CD4-positive, alpha-beta T cell treated with Interleukin-17A for 1 hour (primary cell): ENCODE data around the gene RBMS2.
A peak's percentile ranks its signal among the peaks of the same experiment; 100 is the strongest.
"Not testable (repeated sequence)": the region's sequence is repeated elsewhere in the genome, so short reads cannot be mapped to it uniquely, and the experiment has no call there.

ENCODE experiments used
- DNase-seq: peaks from one replicate; pipeline ENCODE4 v3.0.0-alpha.2; 2020

The RBMS2 gene, protein sequence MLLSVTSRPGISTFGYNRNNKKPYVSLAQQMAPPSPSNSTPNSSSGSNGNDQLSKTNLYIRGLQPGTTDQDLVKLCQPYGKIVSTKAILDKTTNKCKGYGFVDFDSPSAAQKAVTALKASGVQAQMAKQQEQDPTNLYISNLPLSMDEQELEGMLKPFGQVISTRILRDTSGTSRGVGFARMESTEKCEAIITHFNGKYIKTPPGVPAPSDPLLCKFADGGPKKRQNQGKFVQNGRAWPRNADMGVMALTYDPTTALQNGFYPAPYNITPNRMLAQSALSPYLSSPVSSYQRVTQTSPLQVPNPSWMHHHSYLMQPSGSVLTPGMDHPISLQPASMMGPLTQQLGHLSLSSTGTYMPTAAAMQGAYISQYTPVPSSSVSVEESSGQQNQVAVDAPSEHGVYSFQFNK

GRCh38 chr12:56521590-56522371, at the start of gene RBMS2:
Gene RBMS2 (plus strand): TSS chr12:56521820. CDS start chr12:56522024, 204 bp downstream.
- DNase-seq, result peak; percentile 46

DNA sequence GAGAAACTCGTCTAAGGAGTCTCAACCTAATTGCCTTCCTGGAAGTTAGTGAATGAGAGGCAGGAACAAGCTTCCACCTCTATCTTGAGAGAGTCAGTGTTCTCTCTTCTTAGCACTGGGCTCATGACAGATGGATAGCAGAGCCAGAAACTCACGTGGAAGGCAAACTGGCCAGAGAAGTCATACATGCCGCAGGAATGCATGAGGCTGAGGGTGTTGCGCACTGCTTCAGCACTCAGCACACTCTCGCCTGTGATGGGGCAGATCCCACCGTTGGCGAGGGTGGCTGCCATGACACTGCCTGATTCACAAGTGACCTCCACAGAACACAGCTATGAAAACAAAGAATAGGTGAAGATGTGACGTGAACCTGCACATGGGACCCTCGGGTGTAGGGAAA, 47.2 kb upstream of the RBMS2 start:
- DNase-seq, result no peak

- no peak for DNase-seq
Measured at GRCh38 chr12:56476143-56476542, 45.5 kb upstream of the RBMS2 start.

GRCh38 chr12:56476972-56477432, 44.6 kb upstream of the RBMS2 start:
- DNase-seq, result no peak

GRCh38 chr12:56477521-56478225, 43.9 kb upstream of the RBMS2 start:
- DNase-seq, result no peak

GRCh38 chr12:56479625-56480024, 42.0 kb upstream of the RBMS2 start:
- no peak for DNase-seq

- no peak for DNase-seq
Measured at GRCh38 chr12:56484566-56484965, 37.1 kb upstream of the RBMS2 start.

- no peak for DNase-seq
Measured at GRCh38 chr12:56486694-56487093, 34.9 kb upstream of the RBMS2 start.

- no peak for DNase-seq
Measured at GRCh38 chr12:56487448-56488040, 34.1 kb upstream of the RBMS2 start.

DNA sequence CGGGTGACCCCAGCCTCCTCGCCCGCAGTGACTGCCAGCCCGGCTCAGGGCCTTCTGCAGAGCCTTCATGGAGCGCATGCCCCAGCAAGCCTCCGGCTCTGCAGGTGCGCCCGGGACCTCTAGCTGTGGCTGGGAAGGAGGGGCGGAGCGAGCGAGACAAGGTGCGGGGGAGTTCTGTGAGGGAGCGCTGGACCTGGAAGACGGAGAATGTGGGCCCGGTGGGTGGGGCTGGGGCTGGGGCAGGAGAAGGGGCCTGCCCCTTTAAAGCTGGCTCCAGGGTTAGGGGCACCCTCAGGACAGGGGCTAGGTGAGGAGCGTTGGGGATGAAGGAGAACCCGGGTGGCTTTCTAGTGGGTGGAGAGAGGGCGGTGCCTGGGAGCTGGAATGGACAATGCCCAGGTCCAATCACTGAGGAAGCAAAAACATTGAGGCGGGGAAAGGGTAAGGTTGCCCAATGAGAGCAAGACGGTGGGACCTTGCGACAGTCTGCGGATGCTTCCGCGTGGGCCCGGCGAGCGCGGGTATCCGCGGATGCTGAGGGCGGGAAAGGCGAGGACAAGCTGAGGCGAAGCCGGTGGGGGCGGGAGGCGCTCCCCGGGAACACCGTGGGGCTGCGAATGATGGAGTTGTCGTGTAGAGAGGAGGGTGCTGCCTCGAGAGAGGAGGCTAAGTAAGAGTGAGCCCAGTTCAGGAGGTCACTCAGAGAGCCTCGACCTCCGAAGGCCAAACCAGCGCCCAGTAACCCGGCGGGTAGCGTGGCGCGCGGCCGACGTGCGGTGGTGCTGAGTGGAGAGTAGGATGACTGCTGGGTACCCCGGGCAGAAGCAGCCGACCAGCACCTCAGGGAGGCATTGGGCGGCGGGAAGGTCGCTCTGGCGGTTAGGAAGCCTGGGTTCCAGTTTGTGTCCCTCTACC, 33.3 kb upstream of the RBMS2 start, which contains the start of gene GLS2:
Gene GLS2 (minus strand): TSS at position 121 of the 915 bp plus-strand sequence. CDS start 43 bp downstream, at position 78.
- peak; percentile 87 for DNase-seq

GRCh38 chr12:56490360-56490759, 31.3 kb upstream of the RBMS2 start:
- no peak for DNase-seq

DNA sequence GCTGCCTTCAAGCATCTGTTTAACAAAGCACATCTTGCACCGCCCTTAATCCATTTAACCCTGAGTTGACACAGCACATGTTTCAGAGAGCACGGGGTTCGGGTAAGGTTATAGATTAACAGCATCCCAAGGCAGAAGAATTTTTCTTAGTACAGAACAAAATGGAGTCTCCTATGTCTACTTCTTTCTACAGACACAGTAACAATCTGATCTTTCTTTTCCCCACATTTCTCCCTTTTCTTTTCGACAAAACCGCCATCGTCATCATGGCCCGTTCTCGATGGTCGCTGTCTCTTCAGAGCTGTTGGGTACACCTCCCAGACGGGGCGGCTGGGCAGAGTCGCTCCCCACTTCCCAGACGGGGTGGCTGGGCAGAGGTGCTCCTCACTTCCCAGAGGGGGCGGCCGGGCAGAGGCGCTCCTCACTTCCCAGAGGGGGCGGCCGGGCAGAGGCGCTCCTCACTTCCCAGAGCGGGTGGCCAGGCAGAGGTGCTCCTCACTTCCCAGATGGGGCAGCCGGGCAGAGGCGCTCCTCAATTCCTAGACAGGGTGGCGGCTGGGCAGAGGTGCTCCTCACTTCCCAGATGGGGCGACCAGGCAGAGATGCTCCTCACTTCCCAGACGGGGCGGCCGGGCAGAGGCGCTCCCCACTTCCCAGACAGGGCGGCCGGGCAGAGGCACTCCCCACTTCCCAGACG, 28.1 kb upstream of the RBMS2 start:
- DNase-seq, result not testable (repeated sequence)

DNA sequence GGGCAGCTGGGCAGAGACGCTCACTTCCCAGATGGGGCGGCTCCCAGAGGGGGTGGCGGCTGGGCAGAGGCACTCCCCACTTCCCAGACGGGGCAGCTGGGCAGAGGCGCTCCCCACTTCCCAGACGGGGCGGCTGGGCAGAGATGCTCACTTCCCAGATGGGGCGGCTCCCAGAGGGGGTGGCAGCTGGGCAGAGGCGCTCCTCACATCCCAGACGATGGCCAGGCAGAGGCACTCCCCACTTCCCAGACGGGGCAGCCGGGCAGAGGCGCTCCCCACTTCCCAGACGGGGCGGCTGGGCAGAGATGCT, 27.6 kb upstream of the RBMS2 start:
- DNase-seq, result not testable (repeated sequence)

GRCh38 chr12:56494481-56494880, 27.1 kb upstream of the RBMS2 start:
- not testable (repeated sequence) for DNase-seq

GRCh38 chr12:56496704-56497103, 24.9 kb upstream of the RBMS2 start:
- peak; percentile 64 for DNase-seq

- DNase-seq, result not testable (repeated sequence)
Measured at GRCh38 chr12:56498126-56498902, 23.3 kb upstream of the RBMS2 start.

- not testable (repeated sequence) for DNase-seq
Measured at GRCh38 chr12:56499452-56499851, 22.2 kb upstream of the RBMS2 start.

- not testable (repeated sequence) for DNase-seq
Measured at GRCh38 chr12:56499879-56500278, 21.7 kb upstream of the RBMS2 start.

GRCh38 chr12:56510786-56511185, 10.8 kb upstream of the RBMS2 start:
- no peak for DNase-seq

GRCh38 chr12:56514014-56514318, 7.7 kb upstream of the RBMS2 start:
- DNase-seq, result not testable (repeated sequence)
